GM12865 (cell line): Measurements from ENCODE around the gene ACOT8.
A peak's percentile ranks its signal among the peaks of the same experiment; 100 is the strongest.

ENCODE experiments used
- DNase-seq: peaks from one replicate; pipeline ENCODE4 v3.0.0; 2010; ENCODE audit warnings: low read depth
- H3K4me3 ChIP-seq: 2 replicates; pipeline ENCODE4 v1.5.1; 2011; ENCODE audit warnings: mild to moderate bottlenecking, low read depth, low read length, control low read depth
- CTCF ChIP-seq: IDR thresholded peaks from 2 replicates; pipeline ENCODE4 v1.5.1; 2011; ENCODE audit warnings: low read length, control low read depth, low read depth, inconsistent platforms; ENCODE audit not compliant: insufficient read depth; ENCODE audit errors: missing control alignments

The ACOT8 gene

GRCh38 chr20:45827030-45827652, 30.1 kb downstream of the ACOT8 start, which contains the start of gene TNNC2:
Gene TNNC2, minus strand, starts transcription at chr20:45827312. Its CDS starts 64 bp downstream, at chr20:45827248.
- no peak for DNase-seq
- H3K4me3 ChIP-seq: no peak within 1 kb of the TSS

DNA sequence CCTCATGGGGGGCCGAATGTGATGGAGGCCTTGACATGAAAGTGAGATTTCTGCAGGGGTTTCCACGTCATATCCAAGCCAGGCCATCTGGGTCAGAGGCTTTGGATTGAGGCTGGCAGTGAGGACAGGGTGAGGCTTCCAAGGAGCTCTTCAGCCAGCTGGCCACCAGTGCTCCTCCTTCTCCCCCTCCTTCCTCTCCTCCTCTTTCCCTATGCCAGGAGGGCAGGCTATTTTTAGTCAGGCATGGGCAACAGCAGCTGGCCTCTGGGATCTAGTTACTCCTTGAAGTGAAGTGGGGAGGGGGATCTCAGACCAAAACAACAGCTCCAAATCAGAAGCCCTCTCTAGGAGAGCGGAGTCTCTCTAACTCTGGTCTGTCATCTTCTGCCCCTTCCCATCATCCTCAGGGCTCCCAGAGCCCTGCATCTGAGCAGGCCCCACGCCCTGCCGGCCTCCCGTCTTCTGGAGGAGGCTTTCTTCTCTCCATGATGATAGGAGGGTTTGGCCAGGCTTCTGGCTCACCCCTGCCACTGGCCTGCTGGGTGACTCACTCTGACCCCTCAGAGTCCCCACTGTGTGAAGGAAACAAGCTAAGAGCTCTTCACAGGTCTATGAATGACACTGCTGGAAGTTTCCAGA, 30.7 kb downstream of the ACOT8 start:
- DNase-seq: no peak
- no peak overlapping the region for H3K4me3 ChIP-seq

More at GRCh38 chr20:45827030-45827652, 30.1 kb downstream of the ACOT8 start, which contains the start of gene TNNC2:
- no peak for TF ChIP-seq CTCF

DNA sequence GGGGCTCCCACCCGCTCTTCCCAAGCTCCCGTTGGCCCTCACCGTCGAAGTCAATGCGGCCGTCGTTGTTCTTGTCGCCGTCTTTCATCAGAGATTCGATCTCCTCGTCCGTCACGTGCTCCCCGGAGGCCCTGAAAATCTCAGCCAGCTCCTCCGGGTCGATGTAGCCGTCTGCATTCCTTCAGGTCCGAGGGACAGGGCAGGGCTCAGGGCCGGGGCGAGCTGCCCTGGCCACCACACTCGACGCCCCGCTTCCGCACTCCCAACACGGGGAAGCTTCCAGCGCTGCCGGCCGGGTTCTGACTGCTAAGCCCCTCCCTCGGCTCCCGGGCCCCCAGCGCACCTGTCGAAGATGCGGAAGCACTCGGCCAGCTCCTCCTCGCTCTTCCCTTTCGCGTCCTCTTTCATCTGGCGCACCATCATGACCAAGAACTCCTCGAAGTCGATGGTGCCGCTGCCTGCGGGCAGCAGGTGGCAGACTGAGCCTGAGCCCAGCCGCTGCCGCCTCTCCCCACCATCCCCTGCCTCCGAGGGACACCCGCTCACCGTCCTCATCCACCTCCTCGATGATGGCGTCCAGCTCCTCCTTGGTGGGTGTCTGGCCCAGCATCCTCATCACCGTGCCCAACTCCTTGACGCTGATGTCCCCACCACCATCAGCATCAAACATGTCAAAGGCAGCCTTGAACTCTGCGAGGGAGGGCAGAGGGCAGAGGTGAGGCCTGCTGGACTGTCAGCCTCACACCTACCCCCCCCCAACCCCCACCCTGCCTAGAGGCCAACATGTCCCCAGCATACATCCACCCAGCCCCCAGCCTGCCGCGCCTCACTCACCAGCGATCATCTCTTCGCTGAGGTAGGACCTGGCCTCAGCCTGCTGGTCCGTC, 33.0 kb downstream of the ACOT8 start:
- no peak overlapping the region; the same call in 1 of the 2 replicates for H3K4me3 ChIP-seq
- peak; percentile 52 for DNase-seq

More for the DNA sequence above, 30.7 kb downstream of the ACOT8 start:
- TF ChIP-seq CTCF: no peak

DNA sequence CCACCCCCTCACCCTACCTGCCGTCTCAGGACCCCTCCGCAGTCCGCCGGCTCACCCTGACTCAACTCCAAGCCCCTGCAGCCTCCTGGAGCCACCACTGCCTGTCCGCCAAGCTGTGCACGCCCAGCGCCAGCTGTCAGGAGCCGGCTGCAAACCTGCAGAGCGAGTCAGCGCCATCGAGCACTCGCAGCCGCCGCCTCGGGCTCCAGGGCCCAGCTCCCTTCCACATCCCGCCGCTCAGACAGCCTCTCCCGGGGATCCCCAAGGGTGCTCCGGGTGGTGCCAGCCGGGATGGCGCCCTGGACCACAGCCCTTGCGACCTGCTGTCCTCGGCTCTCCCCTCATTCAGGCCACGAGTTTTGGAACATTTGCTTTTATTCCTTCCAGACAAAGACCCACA, 34.3 kb downstream of the ACOT8 start:
- no peak for DNase-seq
- TF ChIP-seq CTCF: no peak
- H3K4me3 ChIP-seq: no peak overlapping the region

More for the DNA sequence above, 33.0 kb downstream of the ACOT8 start:
- peak; percentile 17 for TF ChIP-seq CTCF

DNA sequence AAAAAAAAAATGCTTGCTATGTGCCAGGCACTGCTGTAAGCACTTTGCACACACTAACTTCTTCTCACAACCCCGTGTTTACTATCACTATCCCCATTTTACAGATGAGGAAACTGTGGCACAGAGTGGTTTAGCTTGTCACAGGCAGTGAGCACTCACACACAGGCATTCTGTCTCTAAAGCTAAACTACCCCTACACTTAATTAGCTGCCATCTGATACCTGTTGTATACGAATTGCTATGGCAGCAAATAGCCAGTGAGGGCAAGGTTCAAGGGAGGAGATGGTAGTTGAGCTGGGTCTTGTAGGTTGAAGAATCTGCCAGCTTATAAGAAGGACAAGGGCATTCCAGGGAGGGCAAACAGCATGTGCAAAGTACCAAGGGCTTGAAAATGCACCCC, 35.2 kb downstream of the ACOT8 start:
- DNase-seq: no peak
- H3K4me3 ChIP-seq: no peak overlapping the region
- TF ChIP-seq CTCF: no peak

- DNase-seq: no peak
- H3K4me3 ChIP-seq: no peak overlapping the region
- TF ChIP-seq CTCF: no peak
Observed at GRCh38 chr20:45819466-45819865, 37.7 kb downstream of the ACOT8 start.
